AG09309 (cell line): Measurements from ENCODE around the gene KATNA1.

Source experiments
- DNase-seq: peaks from one replicate; pipeline ENCODE4 v3.0.0-alpha.2; 2010; ENCODE audit warnings: low read depth
- H3K4me3 ChIP-seq: 2 replicates; pipeline ENCODE4 v1.5.1; 2011; ENCODE audit warnings: mild to moderate bottlenecking, low read depth, low read length, moderate library complexity; ENCODE audit not compliant: control insufficient read depth
- CTCF ChIP-seq: IDR thresholded peaks from 2 replicates; pipeline ENCODE4 v1.5.1; 2011; ENCODE audit warnings: mild to moderate bottlenecking, low read depth, low read length, inconsistent platforms; ENCODE audit not compliant: insufficient read depth, control insufficient read depth; ENCODE audit errors: missing control alignments

The KATNA1 gene

GRCh38 chr6:149580880-149581279 lies 67.6 kb downstream of the KATNA1 start:
- no peak overlapping the region for H3K4me3 ChIP-seq
- no peak for TF ChIP-seq CTCF
- DNase-seq: no peak

- H3K4me3 ChIP-seq: no peak overlapping the region
- no peak for TF ChIP-seq CTCF
- no peak for DNase-seq
Measured at GRCh38 chr6:149567945-149568585, 80.4 kb downstream of the KATNA1 start.

GRCh38 chr6:149567194-149567586 lies 81.3 kb downstream of the KATNA1 start:
- DNase-seq: no peak
- H3K4me3 ChIP-seq: peak overlapping the region; percentile 87
- TF ChIP-seq CTCF: no peak

GRCh38 chr6:149566410-149567193 lies 81.9 kb downstream of the KATNA1 start:
- DNase-seq: no peak
- H3K4me3 ChIP-seq: peak overlapping the region; percentile 87
- no peak for TF ChIP-seq CTCF

GRCh38 chr6:149565527-149566409 lies 82.7 kb downstream of the KATNA1 start, which contains the start of gene GINM1:
Gene GINM1, plus strand, starts transcription at chr6:149566375. Its CDS starts 40 bp downstream, at chr6:149566415.
- peak; percentile 73 for TF ChIP-seq CTCF
- H3K4me3 ChIP-seq: peak within 1 kb of the TSS; percentile 87
- DNase-seq: peak; percentile 63

GRCh38 chr6:149563928-149564325 lies 84.6 kb downstream of the KATNA1 start:
- no peak overlapping the region for H3K4me3 ChIP-seq
- no peak for TF ChIP-seq CTCF
- DNase-seq: no peak
